Endothelial cell of umbilical vein (primary cell): ENCODE data around the gene FLNB.

Source experiments
- EZH2 ChIP-seq: IDR thresholded peaks from 2 replicates; pipeline ENCODE4 v1.6.1; 2012; ENCODE audit warnings: borderline replicate concordance, low read depth, mild to moderate bottlenecking, moderate library complexity, low read length, inconsistent platforms; ENCODE audit not compliant: severe bottlenecking
- JUN ChIP-seq: IDR thresholded peaks from 2 replicates; pipeline ENCODE4 v1.6.1; 2011; ENCODE audit warnings: borderline replicate concordance, low read depth; ENCODE audit not compliant: insufficient read length, insufficient read depth
- POLR2A ChIP-seq: IDR thresholded peaks from 2 replicates; pipeline ENCODE4 v1.6.1; 2012; ENCODE audit warnings: low read depth, mild to moderate bottlenecking, control low read depth, low read length
- POLR2AphosphoS5 ChIP-seq: IDR thresholded peaks from 2 replicates; pipeline ENCODE4 v1.6.1; 2012; ENCODE audit warnings: low read depth, mild to moderate bottlenecking, control low read depth, low read length, moderate library complexity; ENCODE audit not compliant: insufficient read depth
- TF ChIP-seq, protein P1 (sequence below), 2 donors: IDR thresholded peaks; 1 replicate in 1 of 2; 2 replicates in 1 of 2; pipeline ENCODE4 v1.5.1; 2011; ENCODE audit warnings: low read length in 2 of 2, mild to moderate bottlenecking in 2 of 2, moderate library complexity in 2 of 2, control low read depth in 1 of 2, inconsistent platforms in 1 of 2, low read depth in 1 of 2; ENCODE audit not compliant: insufficient read depth in 1 of 2; ENCODE audit errors: extremely low read depth in 1 of 2

GRCh38 chr3:57986261-57986660 lies 22.0 kb upstream of the FLNB start:
- TF ChIP-seq, protein P1, sequence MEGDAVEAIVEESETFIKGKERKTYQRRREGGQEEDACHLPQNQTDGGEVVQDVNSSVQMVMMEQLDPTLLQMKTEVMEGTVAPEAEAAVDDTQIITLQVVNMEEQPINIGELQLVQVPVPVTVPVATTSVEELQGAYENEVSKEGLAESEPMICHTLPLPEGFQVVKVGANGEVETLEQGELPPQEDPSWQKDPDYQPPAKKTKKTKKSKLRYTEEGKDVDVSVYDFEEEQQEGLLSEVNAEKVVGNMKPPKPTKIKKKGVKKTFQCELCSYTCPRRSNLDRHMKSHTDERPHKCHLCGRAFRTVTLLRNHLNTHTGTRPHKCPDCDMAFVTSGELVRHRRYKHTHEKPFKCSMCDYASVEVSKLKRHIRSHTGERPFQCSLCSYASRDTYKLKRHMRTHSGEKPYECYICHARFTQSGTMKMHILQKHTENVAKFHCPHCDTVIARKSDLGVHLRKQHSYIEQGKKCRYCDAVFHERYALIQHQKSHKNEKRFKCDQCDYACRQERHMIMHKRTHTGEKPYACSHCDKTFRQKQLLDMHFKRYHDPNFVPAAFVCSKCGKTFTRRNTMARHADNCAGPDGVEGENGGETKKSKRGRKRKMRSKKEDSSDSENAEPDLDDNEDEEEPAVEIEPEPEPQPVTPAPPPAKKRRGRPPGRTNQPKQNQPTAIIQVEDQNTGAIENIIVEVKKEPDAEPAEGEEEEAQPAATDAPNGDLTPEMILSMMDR (IDR thresholded peaks at IDR 0.05; ENCODE audit: extremely low read depth in 1 of 2, insufficient read depth in 1 of 2, low read depth in 1 of 2, low read length in 2 of 2) = no peak
- TF ChIP-seq POLR2AphosphoS5 (no peak), POLR2A (no peak), JUN (no peak), EZH2 (no peak)
